Measurements from ENCODE around the gene TRPM6. TPM values are rescaled to one million over a fixed set of nuclear protein-coding genes. Genes with fewer than 3 reads are reported as not detected.

Gene TRPM6
- total RNA-seq, 1 experiment from 2014 or later: not detected

GRCh38 chr9:74742792-74743730 lies 144.7 kb downstream of the TRPM6 start:
- H3K4me3 ChIP-seq: no peak overlapping the region
- no peak overlapping the region for H3K27ac ChIP-seq
- H3K4me1 ChIP-seq (replicated peaks): no peaks in the 10 kb centered on the region
- no peaks in the 10 kb centered on the region for H3K9me3 ChIP-seq (replicated peaks)
- no peak for DNase-seq (ENCODE audit: low read depth in 1 of 2, low spot score in 2 of 2)
- H3K27me3 ChIP-seq (replicated peaks): peaks cover 7% of the 10 kb centered on the region; the same call in 1 of the 2 replicates
- no peaks in the 10 kb centered on the region for H3K36me3 ChIP-seq

- no peaks in the 10 kb centered on the region for H3K4me1 ChIP-seq (replicated peaks)
- no peaks in the 10 kb centered on the region for H3K36me3 ChIP-seq
- H3K9me3 ChIP-seq (replicated peaks): no peaks in the 10 kb centered on the region
- H3K4me3 ChIP-seq: no peak overlapping the region
- H3K27ac ChIP-seq: no peak overlapping the region
- H3K27me3 ChIP-seq (replicated peaks): peaks cover 7% of the 10 kb centered on the region; the same call in 1 of the 2 replicates
- no peak for DNase-seq (ENCODE audit: low read depth in 1 of 2, low spot score in 2 of 2)
Observed at GRCh38 chr9:74742191-74742790, 145.4 kb downstream of the TRPM6 start.

- H3K4me1 ChIP-seq (replicated peaks): peaks cover 10% of the 10 kb centered on the region; the same call in 1 of the 2 replicates
- H3K27ac ChIP-seq: no peak overlapping the region
- H3K36me3 ChIP-seq: no peaks in the 10 kb centered on the region
- DNase-seq (ENCODE audit: low read depth in 1 of 2, low spot score in 2 of 2): peak in 1 of 2 experiments; percentile 10
- no peak overlapping the region for H3K4me3 ChIP-seq
- no peaks in the 10 kb centered on the region for H3K9me3 ChIP-seq (replicated peaks)
- H3K27me3 ChIP-seq (replicated peaks): no peaks in the 10 kb centered on the region
Observed at GRCh38 chr9:74736646-74737045, 151.1 kb downstream of the TRPM6 start.

GRCh38 chr9:74735761-74736160 lies 152.0 kb downstream of the TRPM6 start:
- H3K4me3 ChIP-seq: no peak overlapping the region
- no peaks in the 10 kb centered on the region for H3K36me3 ChIP-seq
- no peaks in the 10 kb centered on the region for H3K9me3 ChIP-seq (replicated peaks)
- H3K27ac ChIP-seq: no peak overlapping the region
- no peak for DNase-seq (ENCODE audit: low read depth in 1 of 2, low spot score in 2 of 2)
- peaks cover 10% of the 10 kb centered on the region; the same call in 1 of the 2 replicates for H3K4me1 ChIP-seq (replicated peaks)
- H3K27me3 ChIP-seq (replicated peaks): no peaks in the 10 kb centered on the region

- Histone ChIP-seq H3K4me3 (no peak overlapping the region), H3K27ac (no peak overlapping the region), H3K36me3 (no peaks in the 10 kb centered on the region), H3K27me3 (replicated peaks) (no peaks in the 10 kb centered on the region; the same call in 1 of the 2 replicates), H3K4me1 (replicated peaks) (no peaks in the 10 kb centered on the region), H3K9me3 (replicated peaks) (no peaks in the 10 kb centered on the region)
- DNase-seq (ENCODE audit: low read depth in 1 of 2, low spot score in 2 of 2): no peak
Observed at GRCh38 chr9:74729136-74729695, 158.5 kb downstream of the TRPM6 start.

GRCh38 chr9:74728176-74728575 lies 159.5 kb downstream of the TRPM6 start:
- no peak overlapping the region for H3K27ac ChIP-seq
- H3K27me3 ChIP-seq (replicated peaks): no peaks in the 10 kb centered on the region; the same call in 1 of the 2 replicates
- H3K4me1 ChIP-seq (replicated peaks): no peaks in the 10 kb centered on the region
- H3K9me3 ChIP-seq (replicated peaks): no peaks in the 10 kb centered on the region
- H3K4me3 ChIP-seq: no peak overlapping the region
- no peak for DNase-seq (ENCODE audit: low read depth in 1 of 2, low spot score in 2 of 2)
- no peaks in the 10 kb centered on the region for H3K36me3 ChIP-seq

- Histone ChIP-seq H3K27ac (no peak overlapping the region), H3K36me3 (no peaks in the 10 kb centered on the region), H3K4me1 (replicated peaks) (no peaks in the 10 kb centered on the region), H3K4me3 (no peak overlapping the region), H3K9me3 (replicated peaks) (no peaks in the 10 kb centered on the region), H3K27me3 (replicated peaks) (no peaks in the 10 kb centered on the region; the same call in 1 of the 2 replicates)
- DNase-seq (ENCODE audit: low read depth in 1 of 2, low spot score in 2 of 2): no peak
Observed at GRCh38 chr9:74726581-74726980, 161.1 kb downstream of the TRPM6 start.

- H3K4me3 ChIP-seq: no peak overlapping the region
- H3K36me3 ChIP-seq: no peaks in the 10 kb centered on the region
- 0 out of 2 replicates have a peak, but pooled peaks cover 2% of the 10 kb centered on the region for H3K27me3 ChIP-seq (replicated peaks)
- no peak for DNase-seq (ENCODE audit: low read depth in 1 of 2, low spot score in 2 of 2)
- H3K27ac ChIP-seq: no peak overlapping the region
- no peaks in the 10 kb centered on the region for H3K4me1 ChIP-seq (replicated peaks)
- no peaks in the 10 kb centered on the region for H3K9me3 ChIP-seq (replicated peaks)
Observed at GRCh38 chr9:74724317-74724716, 163.4 kb downstream of the TRPM6 start.

GRCh38 chr9:74721696-74722660 lies 165.7 kb downstream of the TRPM6 start:
- no peaks in the 10 kb centered on the region for H3K9me3 ChIP-seq (replicated peaks)
- DNase-seq (ENCODE audit: low read depth in 1 of 2, low spot score in 2 of 2): no peak

GRCh38 chr9:74719306-74719705 lies 168.4 kb downstream of the TRPM6 start:
- no peak overlapping the region for H3K27ac ChIP-seq
- DNase-seq (ENCODE audit: low read depth in 1 of 2, low spot score in 2 of 2): no peak
- no peaks in the 10 kb centered on the region for H3K9me3 ChIP-seq (replicated peaks)
- no peaks in the 10 kb centered on the region for H3K36me3 ChIP-seq
- H3K27me3 ChIP-seq (replicated peaks): 0 out of 2 replicates have a peak, but pooled peaks cover 2% of the 10 kb centered on the region
- no peak overlapping the region for H3K4me3 ChIP-seq
- no peaks in the 10 kb centered on the region for H3K4me1 ChIP-seq (replicated peaks)

More at GRCh38 chr9:74721696-74722660, 165.7 kb downstream of the TRPM6 start:
- Histone ChIP-seq H3K27ac (no peak overlapping the region), H3K27me3 (replicated peaks) (0 out of 2 replicates have a peak, but pooled peaks cover 2% of the 10 kb centered on the region), H3K4me1 (replicated peaks) (no peaks in the 10 kb centered on the region), H3K36me3 (no peaks in the 10 kb centered on the region), H3K4me3 (no peak overlapping the region)

- H3K4me1 ChIP-seq (replicated peaks): no peaks in the 10 kb centered on the region
- DNase-seq (ENCODE audit: low read depth in 1 of 2, low spot score in 2 of 2): no peak
- no peaks in the 10 kb centered on the region for H3K9me3 ChIP-seq (replicated peaks)
- H3K4me3 ChIP-seq: no peak overlapping the region
- H3K27me3 ChIP-seq (replicated peaks): 0 out of 2 replicates have a peak, but pooled peaks cover 2% of the 10 kb centered on the region
- H3K36me3 ChIP-seq: no peaks in the 10 kb centered on the region
- no peak overlapping the region for H3K27ac ChIP-seq
Observed at GRCh38 chr9:74718709-74719108, 169.0 kb downstream of the TRPM6 start.

GRCh38 chr9:74711341-74711740 lies 176.4 kb downstream of the TRPM6 start:
- Histone ChIP-seq H3K27ac (no peak overlapping the region), H3K4me3 (no peak overlapping the region), H3K4me1 (replicated peaks) (no peaks in the 10 kb centered on the region), H3K27me3 (replicated peaks) (no peaks in the 10 kb centered on the region), H3K9me3 (replicated peaks) (no peaks in the 10 kb centered on the region), H3K36me3 (no peaks in the 10 kb centered on the region)
- no peak for DNase-seq (ENCODE audit: low read depth in 1 of 2, low spot score in 2 of 2)

GRCh38 chr9:74697535-74697934 lies 190.2 kb downstream of the TRPM6 start:
- no peak overlapping the region for H3K4me3 ChIP-seq
- no peak for DNase-seq (ENCODE audit: low read depth in 1 of 2, low spot score in 2 of 2)
- H3K36me3 ChIP-seq: no peaks in the 10 kb centered on the region
- H3K4me1 ChIP-seq (replicated peaks): no peaks in the 10 kb centered on the region
- no peaks in the 10 kb centered on the region for H3K9me3 ChIP-seq (replicated peaks)
- no peaks in the 10 kb centered on the region; the same call in 1 of the 2 replicates for H3K27me3 ChIP-seq (replicated peaks)
- H3K27ac ChIP-seq: no peak overlapping the region
